HEK293 (cell line): ENCODE data around the gene ING4.

ENCODE experiments used
- ZBTB48 ChIP-seq: fragments of 450-650 bp; formaldehyde crosslinking; IDR thresholded peaks from 2 replicates; pipeline ENCODE4 v1.5.1; 2016; ENCODE audit warnings: missing biosample characterization, missing genetic modification characterization
- ZNF549 ChIP-seq: fragments of 450-650 bp; IDR thresholded peaks from 2 replicates; pipeline ENCODE4 v1.5.1; 2018; ENCODE audit warnings: missing biosample characterization, missing genetic modification characterization, mild to moderate bottlenecking, inconsistent platforms, moderate library complexity
- ZNF629 ChIP-seq: fragments of 450-650 bp; formaldehyde crosslinking; IDR thresholded peaks from 2 replicates; pipeline ENCODE4 v1.5.1; 2017; ENCODE audit warnings: missing biosample characterization, missing genetic modification characterization
- ZNF76 ChIP-seq: fragments of 450-650 bp; formaldehyde crosslinking; IDR thresholded peaks from 2 replicates; pipeline ENCODE4; 2016; ENCODE audit warnings: low read depth, missing biosample characterization, missing genetic modification characterization, borderline replicate concordance
- ZSCAN30 ChIP-seq: fragments of 450-650 bp; IDR thresholded peaks from 2 replicates; pipeline ENCODE4 v1.5.1; 2018; ENCODE audit warnings: missing biosample characterization, mild to moderate bottlenecking, missing genetic modification characterization, moderate library complexity
- TF ChIP-seq, protein P1 (sequence below): fragments of 450-650 bp; formaldehyde crosslinking; IDR thresholded peaks from 2 replicates; pipeline ENCODE4 v1.5.1; 2016; ENCODE audit warnings: missing biosample characterization, missing genetic modification characterization
- TF ChIP-seq, protein P2 (sequence below): fragments of 450-650 bp; formaldehyde crosslinking; IDR thresholded peaks from 2 replicates; pipeline ENCODE4 v1.5.1; 2016; ENCODE audit warnings: missing biosample characterization, missing genetic modification characterization

DNA sequence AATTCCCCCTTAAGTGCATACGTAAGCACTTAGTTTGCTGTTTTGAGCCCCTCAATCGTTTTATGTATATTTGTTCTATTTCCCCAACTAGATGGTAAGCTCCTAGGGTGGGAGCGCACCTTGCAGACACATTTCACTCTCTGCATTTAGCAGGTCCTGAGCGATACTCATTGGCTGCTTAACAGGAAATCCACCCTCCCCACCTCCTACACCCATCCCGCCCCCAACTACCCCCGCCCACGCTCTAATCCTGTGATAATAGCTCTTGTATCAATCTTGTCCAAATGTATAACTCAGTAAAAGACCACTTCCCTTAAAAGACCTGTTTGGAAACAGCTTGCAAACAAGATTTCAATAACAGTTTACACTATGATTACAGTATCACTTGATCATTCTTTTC, 35.3 kb downstream of the ING4 start:
- no peak for TF ChIP-seq ZNF76
- TF ChIP-seq ZNF549, result no peak
- no peak for TF ChIP-seq ZBTB48 (tag by site-specific recombination)
- TF ChIP-seq ZSCAN30 (tag by site-specific recombination), result no peak
- TF ChIP-seq, protein P1, sequence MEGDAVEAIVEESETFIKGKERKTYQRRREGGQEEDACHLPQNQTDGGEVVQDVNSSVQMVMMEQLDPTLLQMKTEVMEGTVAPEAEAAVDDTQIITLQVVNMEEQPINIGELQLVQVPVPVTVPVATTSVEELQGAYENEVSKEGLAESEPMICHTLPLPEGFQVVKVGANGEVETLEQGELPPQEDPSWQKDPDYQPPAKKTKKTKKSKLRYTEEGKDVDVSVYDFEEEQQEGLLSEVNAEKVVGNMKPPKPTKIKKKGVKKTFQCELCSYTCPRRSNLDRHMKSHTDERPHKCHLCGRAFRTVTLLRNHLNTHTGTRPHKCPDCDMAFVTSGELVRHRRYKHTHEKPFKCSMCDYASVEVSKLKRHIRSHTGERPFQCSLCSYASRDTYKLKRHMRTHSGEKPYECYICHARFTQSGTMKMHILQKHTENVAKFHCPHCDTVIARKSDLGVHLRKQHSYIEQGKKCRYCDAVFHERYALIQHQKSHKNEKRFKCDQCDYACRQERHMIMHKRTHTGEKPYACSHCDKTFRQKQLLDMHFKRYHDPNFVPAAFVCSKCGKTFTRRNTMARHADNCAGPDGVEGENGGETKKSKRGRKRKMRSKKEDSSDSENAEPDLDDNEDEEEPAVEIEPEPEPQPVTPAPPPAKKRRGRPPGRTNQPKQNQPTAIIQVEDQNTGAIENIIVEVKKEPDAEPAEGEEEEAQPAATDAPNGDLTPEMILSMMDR (tag by site-specific recombination), result no peak
- TF ChIP-seq, protein P2, sequence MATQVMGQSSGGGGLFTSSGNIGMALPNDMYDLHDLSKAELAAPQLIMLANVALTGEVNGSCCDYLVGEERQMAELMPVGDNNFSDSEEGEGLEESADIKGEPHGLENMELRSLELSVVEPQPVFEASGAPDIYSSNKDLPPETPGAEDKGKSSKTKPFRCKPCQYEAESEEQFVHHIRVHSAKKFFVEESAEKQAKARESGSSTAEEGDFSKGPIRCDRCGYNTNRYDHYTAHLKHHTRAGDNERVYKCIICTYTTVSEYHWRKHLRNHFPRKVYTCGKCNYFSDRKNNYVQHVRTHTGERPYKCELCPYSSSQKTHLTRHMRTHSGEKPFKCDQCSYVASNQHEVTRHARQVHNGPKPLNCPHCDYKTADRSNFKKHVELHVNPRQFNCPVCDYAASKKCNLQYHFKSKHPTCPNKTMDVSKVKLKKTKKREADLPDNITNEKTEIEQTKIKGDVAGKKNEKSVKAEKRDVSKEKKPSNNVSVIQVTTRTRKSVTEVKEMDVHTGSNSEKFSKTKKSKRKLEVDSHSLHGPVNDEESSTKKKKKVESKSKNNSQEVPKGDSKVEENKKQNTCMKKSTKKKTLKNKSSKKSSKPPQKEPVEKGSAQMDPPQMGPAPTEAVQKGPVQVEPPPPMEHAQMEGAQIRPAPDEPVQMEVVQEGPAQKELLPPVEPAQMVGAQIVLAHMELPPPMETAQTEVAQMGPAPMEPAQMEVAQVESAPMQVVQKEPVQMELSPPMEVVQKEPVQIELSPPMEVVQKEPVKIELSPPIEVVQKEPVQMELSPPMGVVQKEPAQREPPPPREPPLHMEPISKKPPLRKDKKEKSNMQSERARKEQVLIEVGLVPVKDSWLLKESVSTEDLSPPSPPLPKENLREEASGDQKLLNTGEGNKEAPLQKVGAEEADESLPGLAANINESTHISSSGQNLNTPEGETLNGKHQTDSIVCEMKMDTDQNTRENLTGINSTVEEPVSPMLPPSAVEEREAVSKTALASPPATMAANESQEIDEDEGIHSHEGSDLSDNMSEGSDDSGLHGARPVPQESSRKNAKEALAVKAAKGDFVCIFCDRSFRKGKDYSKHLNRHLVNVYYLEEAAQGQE, result no peak
- no peak for TF ChIP-seq ZNF629 (tag by site-specific recombination)
